Measurements from ENCODE around the gene C8A. TPM values are rescaled to one million over a fixed set of nuclear protein-coding genes. Genes with fewer than 3 reads are reported as not detected.

C8A gene
- total RNA-seq, 1 donor from 2014 or later: not detected

- Mint-ChIP-seq H3K9me3 (ENCODE audit: unreplicated experiment) (peaks cover 3% of the 10 kb centered on the region), H3K36me3 (ENCODE audit: unreplicated experiment) (peaks cover 9% of the 10 kb centered on the region), H3K27me3 (ENCODE audit: unreplicated experiment) (peaks cover 9% of the 10 kb centered on the region), H3K27ac (ENCODE audit: unreplicated experiment) (peak overlapping the region; percentile 85), H3K4me3 (ENCODE audit: unreplicated experiment) (peak overlapping the region; percentile 19), H3K4me1 (ENCODE audit: low read depth, unreplicated experiment) (peaks cover 25% of the 10 kb centered on the region)
- TF ChIP-seq CTCF (IDR thresholded peaks at IDR 0.05; ENCODE audit: partially characterized antibody, unreplicated experiment): no peak
- DNase-seq: peak; percentile 22
Measured at GRCh38 chr1:56917356-56917755, 62.8 kb downstream of the C8A start.

GRCh38 chr1:56920591-56921001 is 66.0 kb downstream of the C8A start:
- H3K27ac Mint-ChIP-seq (ENCODE audit: unreplicated experiment): no peak overlapping the region

GRCh38 chr1:56921479-56921878 is 66.9 kb downstream of the C8A start:
- H3K4me3 Mint-ChIP-seq (ENCODE audit: unreplicated experiment): no peak overlapping the region
- H3K36me3 Mint-ChIP-seq (ENCODE audit: unreplicated experiment): peaks cover 4% of the 10 kb centered on the region
- H3K27me3 Mint-ChIP-seq (ENCODE audit: unreplicated experiment): peaks cover 3% of the 10 kb centered on the region
- no peak for DNase-seq
- TF ChIP-seq CTCF (IDR thresholded peaks at IDR 0.05; ENCODE audit: partially characterized antibody, unreplicated experiment): no peak
- H3K27ac Mint-ChIP-seq (ENCODE audit: unreplicated experiment): no peak overlapping the region
- H3K9me3 Mint-ChIP-seq (ENCODE audit: unreplicated experiment): peaks cover 3% of the 10 kb centered on the region
- peaks cover 14% of the 10 kb centered on the region for H3K4me1 Mint-ChIP-seq (ENCODE audit: low read depth, unreplicated experiment)

More at GRCh38 chr1:56920591-56921001, 66.0 kb downstream of the C8A start:
- no peak overlapping the region for H3K4me3 Mint-ChIP-seq (ENCODE audit: unreplicated experiment)
- no peak for TF ChIP-seq CTCF (IDR thresholded peaks at IDR 0.05; ENCODE audit: partially characterized antibody, unreplicated experiment)
- DNase-seq: no peak
- peaks cover 4% of the 10 kb centered on the region for H3K36me3 Mint-ChIP-seq (ENCODE audit: unreplicated experiment)
- H3K27me3 Mint-ChIP-seq (ENCODE audit: unreplicated experiment): peaks cover 3% of the 10 kb centered on the region
- H3K9me3 Mint-ChIP-seq (ENCODE audit: unreplicated experiment): peaks cover 3% of the 10 kb centered on the region
- H3K4me1 Mint-ChIP-seq (ENCODE audit: low read depth, unreplicated experiment): peaks cover 22% of the 10 kb centered on the region

- Mint-ChIP-seq H3K4me3 (ENCODE audit: unreplicated experiment) (no peak overlapping the region), H3K27ac (ENCODE audit: unreplicated experiment) (no peak overlapping the region), H3K27me3 (ENCODE audit: unreplicated experiment) (peaks cover 3% of the 10 kb centered on the region), H3K9me3 (ENCODE audit: unreplicated experiment) (peaks cover 2% of the 10 kb centered on the region), H3K36me3 (ENCODE audit: unreplicated experiment) (peaks cover 4% of the 10 kb centered on the region), H3K4me1 (ENCODE audit: low read depth, unreplicated experiment) (peaks cover 8% of the 10 kb centered on the region)
- no peak for TF ChIP-seq CTCF (IDR thresholded peaks at IDR 0.05; ENCODE audit: partially characterized antibody, unreplicated experiment)
- DNase-seq: no peak
Measured at GRCh38 chr1:56922070-56922469, 67.5 kb downstream of the C8A start.

- Mint-ChIP-seq H3K27ac (ENCODE audit: unreplicated experiment) (no peak overlapping the region), H3K4me3 (ENCODE audit: unreplicated experiment) (no peak overlapping the region), H3K36me3 (ENCODE audit: unreplicated experiment) (peaks cover 4% of the 10 kb centered on the region), H3K4me1 (ENCODE audit: low read depth, unreplicated experiment) (peaks cover 4% of the 10 kb centered on the region), H3K9me3 (ENCODE audit: unreplicated experiment) (peaks cover 2% of the 10 kb centered on the region), H3K27me3 (ENCODE audit: unreplicated experiment) (peaks cover 3% of the 10 kb centered on the region)
- DNase-seq: no peak
- no peak for TF ChIP-seq CTCF (IDR thresholded peaks at IDR 0.05; ENCODE audit: partially characterized antibody, unreplicated experiment)
Measured at GRCh38 chr1:56922507-56922906, 67.9 kb downstream of the C8A start.

Measured in glutamatergic neuron (in vitro differentiated cells).